H7 (cell line): ENCODE data around the gene MORC3. TPM values are rescaled to one million over a fixed set of nuclear protein-coding genes. Genes with fewer than 3 reads are reported as not detected.
"Not testable (repeated sequence)": the region's sequence is repeated elsewhere in the genome, so short reads cannot be mapped to it uniquely, and the experiment has no call there.

ENCODE experiments used
- DNase-seq: peaks from one replicate; pipeline ENCODE4 v3.0.0; 2012
- H3K27me3 ChIP-seq: 2 replicates; pipeline ENCODE4 v1.6.0; 2011; ENCODE audit warnings: mild to moderate bottlenecking, low read length; ENCODE audit not compliant: control insufficient read depth, insufficient read depth
- H3K36me3 ChIP-seq: replicated peaks from 2 replicates; pipeline ENCODE4 v1.5.1; 2011; ENCODE audit warnings: low read length; ENCODE audit not compliant: control insufficient read depth, insufficient read depth
- H3K4me3 ChIP-seq: 2 replicates; pipeline ENCODE4 v1.5.1; 2011; ENCODE audit warnings: low read depth, mild to moderate bottlenecking, control low read depth, low read length, moderate library complexity; ENCODE audit not compliant: insufficient read depth
- total RNA-seq: library from RNA; depleted of rRNA; stranded (reverse); fragments of >200 nt; shearing (Covaris generic); gene quantifications from 2 replicates; pipeline ENCODE4 v1.2.3, GENCODE V29; 2014

MORC3 gene
- total RNA-seq, 1 experiment from 2014 or later, result 15.3 TPM

GRCh38 chr21:36386031-36386642, 66.1 kb downstream of the MORC3 start:
- Histone ChIP-seq H3K4me3 (peak overlapping the region; percentile 48), H3K36me3 (0 out of 2 replicates have a peak, but pooled peaks cover 1% of the 10 kb centered on the region), H3K27me3 (no peaks in the 10 kb centered on the region; the same call in 1 of the 2 replicates)
- peak; percentile 16 for DNase-seq

- DNase-seq, result no peak
- Histone ChIP-seq H3K4me3 (no peak overlapping the region), H3K36me3 (peaks cover 2% of the 10 kb centered on the region; the same call in 1 of the 2 replicates), H3K27me3 (no peaks in the 10 kb centered on the region; the same call in 1 of the 2 replicates)
Measured at GRCh38 chr21:36388096-36388495, 68.1 kb downstream of the MORC3 start.

DNA sequence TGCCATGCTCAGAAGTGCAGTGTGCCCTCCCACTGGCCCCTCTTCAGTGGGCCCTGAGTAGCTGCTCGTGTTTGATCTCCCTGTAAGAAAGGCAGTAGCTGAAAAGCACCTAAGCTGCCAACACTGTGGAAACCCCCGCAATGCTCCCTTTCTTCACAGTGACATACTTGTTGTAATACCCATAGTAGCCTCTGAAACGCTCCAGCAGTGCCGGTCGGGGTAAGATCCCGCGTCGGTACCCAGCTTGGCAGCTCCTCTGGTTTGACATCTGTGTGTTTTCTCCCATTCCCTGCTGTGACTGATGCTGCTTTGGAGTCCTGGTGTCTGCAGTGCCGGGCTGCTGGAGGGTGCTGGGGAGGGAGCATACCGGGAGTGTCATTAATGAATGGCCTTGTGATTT, 68.8 kb downstream of the MORC3 start:
- H3K4me3 ChIP-seq, result no peak overlapping the region
- H3K36me3 ChIP-seq, result peaks cover 2% of the 10 kb centered on the region; the same call in 1 of the 2 replicates
- no peaks in the 10 kb centered on the region; the same call in 1 of the 2 replicates for H3K27me3 ChIP-seq
- DNase-seq, result peak; percentile 73

- H3K4me3 ChIP-seq, DNase-seq, H3K36me3 ChIP-seq, H3K27me3 ChIP-seq: not testable (repeated sequence)
Measured at GRCh38 chr21:36391649-36392048, 71.7 kb downstream of the MORC3 start.

DNA sequence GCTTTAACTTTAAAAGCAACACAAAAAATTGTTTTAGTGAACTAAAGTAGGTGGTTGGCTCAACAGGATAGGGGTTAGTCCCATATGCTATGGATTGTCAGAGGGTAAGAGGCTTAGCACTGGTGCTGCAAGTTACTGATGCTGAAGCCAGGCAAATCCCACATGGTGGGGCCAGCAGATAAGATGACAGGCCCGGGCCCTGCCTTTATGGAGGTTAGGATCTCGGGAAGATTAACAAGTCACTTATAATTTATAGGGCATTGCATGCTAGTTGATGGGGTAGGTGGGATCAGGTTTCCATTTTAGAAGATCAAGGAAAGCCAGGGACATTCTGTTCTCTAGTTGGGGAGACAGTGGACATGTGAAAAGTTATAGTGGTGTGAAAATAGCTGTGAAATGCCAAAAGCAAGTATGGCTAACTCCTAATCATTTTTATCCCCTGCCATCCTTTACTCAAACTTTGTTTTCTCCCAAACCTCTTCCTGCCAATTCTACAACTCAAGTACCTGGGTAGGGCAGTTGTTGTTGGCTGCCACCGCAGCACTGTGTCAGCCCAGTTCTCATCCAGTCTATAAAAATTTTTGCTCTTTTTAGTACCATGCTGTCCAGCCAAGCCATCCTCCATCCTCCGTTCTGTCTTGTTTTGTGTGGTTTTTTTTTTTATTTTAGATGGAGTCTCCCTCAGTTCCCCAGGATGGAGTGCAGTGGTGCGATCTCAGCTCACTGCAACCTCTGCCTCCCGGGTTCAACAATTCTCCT, 75.5 kb downstream of the MORC3 start:
- DNase-seq, result no peak
- peaks cover 5% of the 10 kb centered on the region for H3K36me3 ChIP-seq
- H3K27me3 ChIP-seq, result no peaks in the 10 kb centered on the region
- H3K4me3 ChIP-seq, result no peak overlapping the region

DNA sequence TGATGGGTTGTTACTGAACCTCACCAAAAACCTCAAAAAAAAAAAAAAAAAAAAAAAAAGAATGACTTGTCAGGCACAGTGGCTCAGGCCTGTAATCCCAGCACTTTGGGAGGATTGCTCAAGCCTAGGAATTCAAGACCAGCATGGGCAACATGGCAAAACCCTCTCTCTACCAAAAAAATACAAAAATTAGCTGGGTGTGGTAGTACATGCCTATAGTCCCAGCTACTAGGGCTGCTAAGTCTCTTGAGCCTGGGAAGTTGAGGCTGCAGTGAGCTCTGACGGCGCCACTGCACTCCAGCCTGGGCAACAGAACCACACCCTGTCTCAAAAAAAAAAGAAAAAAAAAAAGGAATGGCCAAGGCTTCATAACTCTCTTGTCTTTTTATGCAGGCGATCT, 76.3 kb downstream of the MORC3 start:
- Histone ChIP-seq H3K4me3 (no peak overlapping the region), H3K36me3 (peaks cover 6% of the 10 kb centered on the region), H3K27me3 (no peaks in the 10 kb centered on the region)
- no peak for DNase-seq

DNA sequence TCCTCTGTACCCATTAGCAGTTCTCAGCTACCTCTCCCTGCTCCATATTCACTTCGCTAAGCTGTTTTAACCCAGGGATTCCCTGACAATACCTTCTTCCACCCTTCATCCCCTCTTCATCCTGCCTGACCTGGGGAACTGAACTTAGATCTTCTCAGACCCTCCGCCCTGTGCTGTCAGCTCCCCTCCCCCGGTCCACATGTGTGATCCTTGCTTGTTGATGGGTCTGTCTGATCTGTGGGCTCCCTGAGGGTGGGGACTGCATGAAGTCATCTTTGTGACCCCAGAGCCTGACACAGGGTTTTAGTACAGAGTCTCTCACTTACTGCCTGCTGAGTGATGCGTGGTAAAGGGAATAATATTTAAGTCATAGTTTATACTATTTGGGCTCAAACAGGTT, 77.0 kb downstream of the MORC3 start:
- DNase-seq, result peak; percentile 7
- H3K4me3 ChIP-seq, result no peak overlapping the region
- peaks cover 5% of the 10 kb centered on the region for H3K36me3 ChIP-seq
- H3K27me3 ChIP-seq, result no peaks in the 10 kb centered on the region

- no peak for DNase-seq
- H3K36me3 ChIP-seq, result peaks cover 7% of the 10 kb centered on the region
- H3K4me3 ChIP-seq, result no peak overlapping the region
- no peaks in the 10 kb centered on the region for H3K27me3 ChIP-seq
Measured at GRCh38 chr21:36397606-36398005, 77.6 kb downstream of the MORC3 start.

GRCh38 chr21:36399736-36400135, 79.7 kb downstream of the MORC3 start:
- DNase-seq, H3K4me3 ChIP-seq, H3K27me3 ChIP-seq: not testable (repeated sequence)
- H3K36me3 ChIP-seq, result peaks cover 11% of the 10 kb centered on the region

DNA sequence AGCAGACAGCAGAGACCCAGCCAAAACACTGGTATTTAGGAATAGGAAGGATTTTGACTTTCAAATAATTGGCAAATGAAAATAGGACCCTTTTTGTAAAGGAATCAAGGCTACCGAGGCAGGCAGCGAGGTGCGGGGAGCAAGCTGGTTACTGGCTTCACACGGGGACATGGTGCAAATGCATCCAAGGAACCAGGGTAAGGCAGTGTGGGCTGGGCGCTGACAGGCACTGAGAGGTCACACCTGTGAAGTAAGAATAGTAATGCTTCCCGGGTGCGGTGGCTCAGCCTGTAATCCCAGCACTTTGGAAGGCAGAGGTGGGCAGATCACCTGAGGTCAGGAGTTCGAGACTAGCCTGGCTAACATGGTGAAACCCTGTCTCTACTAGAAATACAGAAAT, 80.7 kb downstream of the MORC3 start:
- no peak for DNase-seq
- Histone ChIP-seq H3K36me3 (peaks cover 10% of the 10 kb centered on the region), H3K27me3 (no peaks in the 10 kb centered on the region), H3K4me3 (no peak overlapping the region)

DNA sequence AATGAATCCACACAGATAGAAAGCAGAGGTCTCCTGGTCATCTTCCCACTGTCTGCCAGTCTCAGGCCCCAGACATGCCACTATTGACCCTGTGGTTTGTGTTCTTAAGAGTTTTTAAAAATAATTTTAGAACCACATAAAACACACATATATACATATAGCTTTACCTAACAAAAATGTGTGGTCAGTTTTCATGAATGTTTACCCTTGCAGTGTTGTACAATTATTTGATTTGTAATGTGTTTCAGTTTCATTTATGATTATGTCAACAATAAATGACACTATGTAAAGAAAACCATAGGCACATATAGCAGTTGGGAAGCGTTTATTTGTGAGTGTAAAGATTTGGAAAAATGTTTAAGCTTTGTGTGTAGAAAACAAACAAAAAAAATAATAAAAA, 82.3 kb downstream of the MORC3 start:
- H3K27me3 ChIP-seq, result no peaks in the 10 kb centered on the region
- no peak overlapping the region for H3K4me3 ChIP-seq
- H3K36me3 ChIP-seq, result peaks cover 11% of the 10 kb centered on the region
- no peak for DNase-seq

DNA sequence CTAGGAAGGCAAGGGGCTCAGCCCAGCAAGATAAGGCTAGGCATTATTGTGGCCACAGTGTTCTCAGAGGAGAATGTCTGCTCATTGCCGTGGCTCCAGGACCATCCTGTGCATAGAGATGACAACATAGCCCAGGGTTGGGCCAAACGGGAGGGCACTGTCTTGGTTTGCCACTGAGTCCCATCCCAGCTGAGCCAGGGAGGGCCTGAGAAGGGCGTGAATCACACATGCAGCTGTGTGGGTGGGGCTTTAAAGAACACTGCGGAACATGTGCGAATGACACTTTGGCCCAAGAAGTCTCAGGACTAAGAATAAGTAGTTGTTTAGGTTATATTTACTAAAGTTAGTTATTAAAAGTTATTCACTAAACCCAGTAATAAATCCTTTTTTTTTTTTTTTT, 83.7 kb downstream of the MORC3 start:
- DNase-seq, result no peak
- no peaks in the 10 kb centered on the region for H3K27me3 ChIP-seq
- H3K4me3 ChIP-seq, result no peak overlapping the region
- H3K36me3 ChIP-seq, result peaks cover 13% of the 10 kb centered on the region

DNA sequence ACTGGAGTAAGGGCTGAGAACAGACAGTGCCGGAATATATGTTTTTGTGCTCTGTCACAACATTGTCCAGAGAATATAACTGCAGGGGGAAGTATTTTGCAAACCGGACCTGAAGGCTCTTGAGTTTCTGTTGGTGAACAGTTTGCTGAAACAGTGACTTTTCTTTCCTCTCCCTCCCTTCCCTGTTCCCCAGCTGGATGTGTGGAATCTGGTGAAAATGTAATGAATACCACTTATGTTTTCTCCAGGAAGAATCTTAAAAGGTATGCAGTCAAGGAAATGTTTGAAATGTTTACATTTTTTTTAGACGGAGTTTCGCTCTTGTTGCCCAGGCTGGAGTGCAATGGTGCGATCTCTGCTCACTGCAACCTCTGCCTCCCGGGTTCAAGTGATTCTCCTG, 88.6 kb downstream of the MORC3 start:
- DNase-seq, result no peak
- Histone ChIP-seq H3K27me3 (no peaks in the 10 kb centered on the region), H3K4me3 (no peak overlapping the region), H3K36me3 (peaks cover 12% of the 10 kb centered on the region)

DNA sequence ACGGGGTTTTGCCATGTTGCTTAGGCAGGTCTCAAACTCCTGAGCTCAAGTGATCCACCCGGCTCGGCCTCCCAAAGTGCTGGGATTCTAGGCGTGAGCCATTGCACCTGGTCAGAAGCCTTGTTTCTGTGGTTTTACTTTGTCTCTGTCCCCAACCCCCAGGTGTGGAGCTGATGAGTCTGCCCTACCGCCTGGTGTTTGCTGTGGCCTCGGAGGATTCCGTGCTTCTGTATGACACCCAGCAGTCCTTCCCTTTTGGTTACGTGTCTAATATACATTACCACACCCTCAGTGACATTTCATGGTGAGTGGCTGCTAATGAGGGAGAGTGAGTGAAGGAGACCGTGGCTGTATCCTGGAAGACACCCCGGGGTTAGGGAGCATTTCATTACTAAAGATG, 91.3 kb downstream of the MORC3 start:
- H3K36me3 ChIP-seq, result peaks cover 14% of the 10 kb centered on the region
- DNase-seq, result no peak
- H3K4me3 ChIP-seq, result no peak overlapping the region
- no peaks in the 10 kb centered on the region for H3K27me3 ChIP-seq

- H3K4me3 ChIP-seq, result no peak overlapping the region
- H3K27me3 ChIP-seq, result no peaks in the 10 kb centered on the region
- peaks cover 12% of the 10 kb centered on the region for H3K36me3 ChIP-seq
- no peak for DNase-seq
Measured at GRCh38 chr21:36412916-36413315, 92.9 kb downstream of the MORC3 start.
